ENCODE data around the gene CACNB4.
"Not testable (repeated sequence)": the region's sequence is repeated elsewhere in the genome, so short reads cannot be mapped to it uniquely, and the experiment has no call there.

CACNB4 gene

GRCh38 chr2:151996243-151997003, 102.4 kb downstream of the CACNB4 start:
- peaks cover 2% of the 10 kb centered on the region for H3K27me3 Mint-ChIP-seq
- no peak for DNase-seq
- no peaks in the 10 kb centered on the region for H3K36me3 Mint-ChIP-seq (ENCODE audit: low read depth)
- H3K4me1 Mint-ChIP-seq (ENCODE audit: low read depth): no peaks in the 10 kb centered on the region
- H3K4me3 Mint-ChIP-seq: no peak overlapping the region
- no peaks in the 10 kb centered on the region for H3K9me3 Mint-ChIP-seq
- H3K27ac Mint-ChIP-seq: no peak overlapping the region

- H3K27me3 Mint-ChIP-seq: peaks cover 2% of the 10 kb centered on the region
- H3K27ac Mint-ChIP-seq: no peak overlapping the region
- no peaks in the 10 kb centered on the region for H3K9me3 Mint-ChIP-seq
- H3K4me3 Mint-ChIP-seq: no peak overlapping the region
- DNase-seq: no peak
- H3K4me1 Mint-ChIP-seq (ENCODE audit: low read depth): no peaks in the 10 kb centered on the region
- no peaks in the 10 kb centered on the region for H3K36me3 Mint-ChIP-seq (ENCODE audit: low read depth)
These were observed 103.7 kb downstream of the CACNB4 start for GRCh38 chr2:151995161-151995557.

GRCh38 chr2:151994178-151994577, 104.7 kb downstream of the CACNB4 start:
- not testable (repeated sequence) for DNase-seq, H3K27ac Mint-ChIP-seq, H3K9me3 Mint-ChIP-seq

GRCh38 chr2:151991010-151991409, 107.8 kb downstream of the CACNB4 start:
- Mint-ChIP-seq H3K4me3 (no peak overlapping the region), H3K4me1 (ENCODE audit: low read depth) (no peaks in the 10 kb centered on the region), H3K27me3 (peaks cover 2% of the 10 kb centered on the region), H3K27ac (no peak overlapping the region), H3K36me3 (ENCODE audit: low read depth) (no peaks in the 10 kb centered on the region), H3K9me3 (no peaks in the 10 kb centered on the region)
- no peak for DNase-seq

More at GRCh38 chr2:151994178-151994577, 104.7 kb downstream of the CACNB4 start:
- not testable (repeated sequence) for H3K4me1 Mint-ChIP-seq (ENCODE audit: low read depth); H3K36me3 Mint-ChIP-seq (ENCODE audit: low read depth); H3K27me3 Mint-ChIP-seq; H3K4me3 Mint-ChIP-seq

GRCh38 chr2:151989378-151989777, 109.5 kb downstream of the CACNB4 start:
- no peak overlapping the region for H3K4me3 Mint-ChIP-seq

GRCh38 chr2:151987484-151987883, 111.4 kb downstream of the CACNB4 start:
- Mint-ChIP-seq H3K9me3 (no peaks in the 10 kb centered on the region), H3K27ac (no peak overlapping the region), H3K4me1 (ENCODE audit: low read depth) (no peaks in the 10 kb centered on the region), H3K36me3 (ENCODE audit: low read depth) (no peaks in the 10 kb centered on the region), H3K4me3 (no peak overlapping the region), H3K27me3 (peaks cover 2% of the 10 kb centered on the region)
- DNase-seq: no peak

More at GRCh38 chr2:151989378-151989777, 109.5 kb downstream of the CACNB4 start:
- H3K9me3 Mint-ChIP-seq: no peaks in the 10 kb centered on the region
- no peak for DNase-seq
- H3K4me1 Mint-ChIP-seq (ENCODE audit: low read depth): no peaks in the 10 kb centered on the region
- H3K27me3 Mint-ChIP-seq: peaks cover 2% of the 10 kb centered on the region
- H3K36me3 Mint-ChIP-seq (ENCODE audit: low read depth): no peaks in the 10 kb centered on the region
- no peak overlapping the region for H3K27ac Mint-ChIP-seq

GRCh38 chr2:151984424-151985083, 114.3 kb downstream of the CACNB4 start:
- Mint-ChIP-seq H3K36me3 (ENCODE audit: low read depth) (no peaks in the 10 kb centered on the region), H3K27ac (no peak overlapping the region)

GRCh38 chr2:151983221-151983620, 115.6 kb downstream of the CACNB4 start:
- Mint-ChIP-seq H3K36me3 (ENCODE audit: low read depth) (no peaks in the 10 kb centered on the region), H3K4me1 (ENCODE audit: low read depth) (no peaks in the 10 kb centered on the region), H3K4me3 (no peak overlapping the region), H3K27me3 (peaks cover 11% of the 10 kb centered on the region), H3K27ac (no peak overlapping the region), H3K9me3 (no peaks in the 10 kb centered on the region)
- no peak for DNase-seq

More at GRCh38 chr2:151984424-151985083, 114.3 kb downstream of the CACNB4 start:
- Mint-ChIP-seq H3K4me1 (ENCODE audit: low read depth) (no peaks in the 10 kb centered on the region), H3K27me3 (peaks cover 3% of the 10 kb centered on the region), H3K9me3 (no peaks in the 10 kb centered on the region), H3K4me3 (no peak overlapping the region)
- DNase-seq: no peak

- H3K27me3 Mint-ChIP-seq: peaks cover 14% of the 10 kb centered on the region
- peaks cover 5% of the 10 kb centered on the region for H3K4me1 Mint-ChIP-seq (ENCODE audit: low read depth)
- H3K27ac Mint-ChIP-seq: no peak overlapping the region
- no peak for DNase-seq
- H3K4me3 Mint-ChIP-seq: no peak overlapping the region
- no peaks in the 10 kb centered on the region for H3K36me3 Mint-ChIP-seq (ENCODE audit: low read depth)
- no peaks in the 10 kb centered on the region for H3K9me3 Mint-ChIP-seq
These were observed 117.0 kb downstream of the CACNB4 start for GRCh38 chr2:151981886-151982285.

- DNase-seq: no peak
- H3K27ac Mint-ChIP-seq: no peak overlapping the region
- H3K27me3 Mint-ChIP-seq: peaks cover 14% of the 10 kb centered on the region
- no peak overlapping the region for H3K4me3 Mint-ChIP-seq
- no peaks in the 10 kb centered on the region for H3K36me3 Mint-ChIP-seq (ENCODE audit: low read depth)
- H3K4me1 Mint-ChIP-seq (ENCODE audit: low read depth): peaks cover 8% of the 10 kb centered on the region
- H3K9me3 Mint-ChIP-seq: no peaks in the 10 kb centered on the region
These were observed 119.2 kb downstream of the CACNB4 start for GRCh38 chr2:151979694-151980093.

GRCh38 chr2:151978709-151979108, 120.1 kb downstream of the CACNB4 start:
- Mint-ChIP-seq H3K27me3 (peaks cover 14% of the 10 kb centered on the region), H3K36me3 (ENCODE audit: low read depth) (no peaks in the 10 kb centered on the region), H3K9me3 (no peaks in the 10 kb centered on the region), H3K27ac (no peak overlapping the region), H3K4me1 (ENCODE audit: low read depth) (peaks cover 13% of the 10 kb centered on the region), H3K4me3 (no peak overlapping the region)
- no peak for DNase-seq

GRCh38 chr2:151977631-151978030, 121.2 kb downstream of the CACNB4 start:
- H3K36me3 Mint-ChIP-seq (ENCODE audit: low read depth): no peaks in the 10 kb centered on the region
- no peak overlapping the region for H3K4me3 Mint-ChIP-seq
- DNase-seq: no peak
- H3K27ac Mint-ChIP-seq: no peak overlapping the region
- H3K4me1 Mint-ChIP-seq (ENCODE audit: low read depth): peaks cover 13% of the 10 kb centered on the region
- H3K9me3 Mint-ChIP-seq: no peaks in the 10 kb centered on the region
- peaks cover 14% of the 10 kb centered on the region for H3K27me3 Mint-ChIP-seq

- DNase-seq: no peak
- peaks cover 14% of the 10 kb centered on the region for H3K27me3 Mint-ChIP-seq
- H3K36me3 Mint-ChIP-seq (ENCODE audit: low read depth): no peaks in the 10 kb centered on the region
These were observed 121.9 kb downstream of the CACNB4 start for GRCh38 chr2:151976945-151977353.

GRCh38 chr2:151975460-151976414, 123.1 kb downstream of the CACNB4 start:
- Mint-ChIP-seq H3K9me3 (no peaks in the 10 kb centered on the region), H3K4me1 (ENCODE audit: low read depth) (peaks cover 13% of the 10 kb centered on the region), H3K27me3 (peaks cover 10% of the 10 kb centered on the region), H3K27ac (no peak overlapping the region), H3K36me3 (ENCODE audit: low read depth) (no peaks in the 10 kb centered on the region), H3K4me3 (no peak overlapping the region)
- DNase-seq: no peak

More at GRCh38 chr2:151976945-151977353, 121.9 kb downstream of the CACNB4 start:
- no peak overlapping the region for H3K4me3 Mint-ChIP-seq
- H3K27ac Mint-ChIP-seq: no peak overlapping the region
- peaks cover 13% of the 10 kb centered on the region for H3K4me1 Mint-ChIP-seq (ENCODE audit: low read depth)
- H3K9me3 Mint-ChIP-seq: no peaks in the 10 kb centered on the region

All from activated T-cell treated with anti-CD3 and anti-CD28 coated beads, Interleukin-2, amount 50 U/mL, for 24 hours (primary cell).